GM23338 (cell line): Measurements from ENCODE around the gene BCCIP. TPM values are rescaled to one million over a fixed set of nuclear protein-coding genes. Genes with fewer than 3 reads are reported as not detected.

Experiments used
- ATAC-seq: fragments of 200-7000 bp; cut with Tn5 transposase; 3 replicates; pipeline ENCODE4 v1.9.1; 2020
- DNase-seq: peaks from one replicate; pipeline ENCODE4 v3.0.0-alpha.2; 2015; ENCODE audit warnings: low spot score
- H2AFZ ChIP-seq: fragments of 200-600 bp; sonication (generic); 2 replicates; pipeline ENCODE4 v1.8.0; 2016; ENCODE audit warnings: antibody characterized with exemption, mild to moderate bottlenecking, moderate library complexity
- H3F3A ChIP-seq: fragments of 200-600 bp; sonication (generic); replicated peaks from 2 replicates; pipeline ENCODE4 v1.8.0; 2017; ENCODE audit warnings: antibody characterized with exemption, mixed run types, low read depth
- H3K27ac ChIP-seq: fragments of 200-600 bp; sonication (generic); 2 replicates; pipeline ENCODE4 v1.6.1; 2016; ENCODE audit warnings: low read depth
- H3K27me3 ChIP-seq: fragments of 200-600 bp; sonication (generic); 2 replicates; pipeline ENCODE4 v1.8.0; 2016; ENCODE audit warnings: mild to moderate bottlenecking, mixed run types, moderate library complexity; ENCODE audit not compliant: insufficient read depth
- H3K36me3 ChIP-seq: fragments of 200-600 bp; sonication (generic); 2 replicates; pipeline ENCODE4 v1.8.0; 2016; ENCODE audit warnings: mild to moderate bottlenecking; ENCODE audit not compliant: insufficient read depth
- H3K4me1 ChIP-seq: fragments of 200-600 bp; sonication (generic); 2 replicates; pipeline ENCODE4 v1.8.0; 2016; ENCODE audit warnings: mild to moderate bottlenecking, moderate library complexity; ENCODE audit not compliant: insufficient read depth
- H3K4me2 ChIP-seq: fragments of 200-600 bp; sonication (generic); 2 replicates; pipeline ENCODE4 v1.7.1; 2017; ENCODE audit warnings: mixed run types
- H3K4me3 ChIP-seq: fragments of 200-600 bp; sonication (generic); 2 replicates; pipeline ENCODE4 v1.6.1; 2016; ENCODE audit warnings: mixed run types
- H3K79me2 ChIP-seq: fragments of 200-600 bp; sonication (generic); replicated peaks from 2 replicates; pipeline ENCODE4 v1.8.0; 2017; ENCODE audit warnings: mild to moderate bottlenecking; ENCODE audit not compliant: insufficient read depth
- H3K9me2 ChIP-seq: fragments of 200-600 bp; sonication (generic); 2 replicates; pipeline ENCODE4 v1.8.0; 2017; ENCODE audit not compliant: insufficient read depth
- H4K20me1 ChIP-seq: fragments of 200-600 bp; sonication (generic); replicated peaks from 2 replicates; pipeline ENCODE4 v1.8.0; 2017; ENCODE audit warnings: mild to moderate bottlenecking; ENCODE audit not compliant: insufficient read depth
- H3K27ac Mint-ChIP-seq: 2 replicates; pipeline ENCODE4 v1.8.0; 2020; ENCODE audit warnings: inconsistent platforms, mild to moderate bottlenecking, moderate library complexity, mixed read lengths
- H3K27me3 Mint-ChIP-seq: 3 replicates; pipeline ENCODE4 v1.8.0; 2022; ENCODE audit warnings: low read depth, mild to moderate bottlenecking, moderate library complexity, mixed read lengths, inconsistent platforms; ENCODE audit not compliant: insufficient read depth, poor library complexity
- H3K36me3 Mint-ChIP-seq: 3 replicates; pipeline ENCODE4 v1.8.0; 2021; ENCODE audit warnings: low read depth, mild to moderate bottlenecking, inconsistent platforms, moderate library complexity, mixed read lengths
- H3K4me1 Mint-ChIP-seq: 3 replicates; pipeline ENCODE4 v1.8.0; 2020; ENCODE audit warnings: mild to moderate bottlenecking, inconsistent platforms, mixed read lengths
- H3K4me3 Mint-ChIP-seq: 3 replicates; pipeline ENCODE4 v1.8.0; 2021; ENCODE audit warnings: moderate library complexity, mild to moderate bottlenecking, inconsistent platforms, mixed read lengths
- H3K9me3 Mint-ChIP-seq: 3 replicates; pipeline ENCODE4 v1.8.0; 2020; ENCODE audit warnings: moderate library complexity, mild to moderate bottlenecking, inconsistent platforms, mixed read lengths
- CREB1 ChIP-seq: fragments of 250-450 bp; sonication (Bioruptor Pico); IDR thresholded peaks from 2 replicates; pipeline ENCODE4 v1.5.0; 2020; ENCODE audit warnings: low read depth, mild to moderate bottlenecking, moderate library complexity
- CTCF ChIP-seq, 2 experiments: fragments of 200-600 bp in 1 of 2; sonication (generic) in 1 of 2; conservative IDR thresholded peaks; 2 replicates each; pipeline versions ENCODE4 v1.5.1 to v1.6.1; 2016 to 2017; ENCODE audit warnings: antibody characterized with exemption in 2 of 2, low read depth in 2 of 2, mild to moderate bottlenecking in 2 of 2, moderate library complexity in 1 of 2
- ETS1 ChIP-seq: IDR thresholded peaks from 2 replicates; pipeline ENCODE4 v1.6.1; 2016; ENCODE audit warnings: antibody characterized with exemption
- EZH2 ChIP-seq: fragments of 200-600 bp; sonication (generic); IDR thresholded peaks from one replicate; pipeline ENCODE4 v1.8.0; 2017; ENCODE audit warnings: antibody characterized with exemption, mild to moderate bottlenecking, low read depth; ENCODE audit not compliant: unreplicated experiment
- EZH2phosphoT487 ChIP-seq: fragments of 200-600 bp; sonication (generic); IDR thresholded peaks from one replicate; pipeline ENCODE4 v1.8.1; 2018; ENCODE audit warnings: antibody characterized with exemption; ENCODE audit not compliant: unreplicated experiment
- JUNB ChIP-seq: IDR thresholded peaks from one replicate; pipeline ENCODE4 v1.6.1; 2016; ENCODE audit warnings: antibody characterized with exemption; ENCODE audit not compliant: unreplicated experiment
- NANOG ChIP-seq: IDR thresholded peaks from 2 replicates; pipeline ENCODE4 v1.6.1; 2016; ENCODE audit warnings: antibody characterized with exemption, borderline replicate concordance
- POLR2AphosphoS5 ChIP-seq: IDR thresholded peaks from 2 replicates; pipeline ENCODE4 v1.6.1; 2016; ENCODE audit warnings: antibody characterized with exemption, low read depth
- REST ChIP-seq: IDR thresholded peaks from one replicate; pipeline ENCODE4 v1.6.1; 2018; ENCODE audit warnings: antibody characterized with exemption; ENCODE audit not compliant: unreplicated experiment
- STAT1 ChIP-seq: IDR thresholded peaks from one replicate; pipeline ENCODE4 v1.6.1; 2016; ENCODE audit warnings: antibody characterized with exemption; ENCODE audit not compliant: unreplicated experiment
- ZNF114 ChIP-seq: fragments of 250-450 bp; sonication (Bioruptor Pico); IDR thresholded peaks from 2 replicates; pipeline ENCODE4 v1.5.0; 2020; ENCODE audit warnings: mild to moderate bottlenecking, moderate library complexity
- ZNF331 ChIP-seq: fragments of 250-450 bp; sonication (Bioruptor Pico); IDR thresholded peaks from 2 replicates; pipeline ENCODE4 v1.5.0; 2020; ENCODE audit warnings: low read depth, mild to moderate bottlenecking, moderate library complexity
- ZNF462 ChIP-seq: fragments of 250-450 bp; sonication (Bioruptor Pico); IDR thresholded peaks from 2 replicates; pipeline ENCODE4 v1.5.0; 2020; ENCODE audit warnings: mild to moderate bottlenecking, moderate library complexity
- polyA plus RNA-seq: library from polyadenylated mRNA; unstranded; fragments of >200 nt; fragmentation: Nextera tagmentation; extraction: Ambion mirVana; gene quantifications from 2 replicates; pipeline ENCODE4 v1.2.1, GENCODE V29; 2016
- total RNA-seq: library from RNA; depleted of rRNA; stranded (reverse); fragments of >200 nt; shearing (Covaris generic); gene quantifications from 2 replicates; pipeline ENCODE4 v1.2.3, GENCODE V29; 2014

Gene BCCIP
- total and polyA plus RNA-seq, 2 experiments from 2014 or later = 98.6 to 214 TPM

- Histone ChIP-seq H3K36me3 (no peaks in the 10 kb centered on the region), H3K4me2 (no peak overlapping the region), H3K79me2 (no peaks in the 10 kb centered on the region), H3K4me1 (no peaks in the 10 kb centered on the region), H2AFZ (no peak overlapping the region), H3K4me3 (no peak overlapping the region), H3K27ac (no peak overlapping the region), H3F3A (no peaks in the 10 kb centered on the region), H3K9me2 (no peaks in the 10 kb centered on the region), H3K27me3 (no peaks in the 10 kb centered on the region), H4K20me1 (no peaks in the 10 kb centered on the region)
- DNase-seq (no peak), ATAC-seq (no peak)
- TF ChIP-seq POLR2AphosphoS5 = no peak
- no peak for TF ChIP-seq JUNB
- no peak for TF ChIP-seq NANOG
- no peak for TF ChIP-seq EZH2
- no peak for TF ChIP-seq STAT1
- TF ChIP-seq CTCF (conservative IDR thresholded peaks at IDR 0.05; ENCODE audit: low read depth in 2 of 2) = no peak
- no peak for TF ChIP-seq REST
- TF ChIP-seq EZH2phosphoT487 = no peak
- no peak for TF ChIP-seq ETS1
- no peak for TF ChIP-seq ZNF331 (CRISPR knock-in tag)
- TF ChIP-seq CREB1 (CRISPR knock-in tag) = no peak
- no peak for TF ChIP-seq ZNF462 (CRISPR knock-in tag)
- TF ChIP-seq ZNF114 (CRISPR knock-in tag) = no peak
- H3K27ac Mint-ChIP-seq = no peak overlapping the region
- no peaks in the 10 kb centered on the region; the same call in 2 of the 3 replicates for H3K4me1 Mint-ChIP-seq
- no peaks in the 10 kb centered on the region for H3K27me3 Mint-ChIP-seq
- H3K36me3 Mint-ChIP-seq = no peaks in the 10 kb centered on the region; the same call in 2 of the 3 replicates
- H3K9me3 Mint-ChIP-seq = peaks cover 5% of the 10 kb centered on the region; the same call in 2 of the 3 replicates
- no peak overlapping the region for H3K4me3 Mint-ChIP-seq
Measured at GRCh38 chr10:125779403-125780327, 43.7 kb upstream of the BCCIP start.
